Measurements from ENCODE around the gene IFT81. TPM values are rescaled to one million over a fixed set of nuclear protein-coding genes. Genes with fewer than 3 reads are reported as not detected.

IFT81 gene
- total RNA-seq, 1 experiment from 2014 or later = 10.5 TPM

- TF ChIP-seq CDX4 (CRISPR knock-in tag; IDR thresholded peaks at IDR 0.05; ENCODE audit: borderline replicate concordance) (no peak), CTCF (IDR thresholded peaks at IDR 0.05) (no peak), ZNF532 (CRISPR knock-in tag; IDR thresholded peaks at IDR 0.05; ENCODE audit: borderline replicate concordance) (no peak), IRF1 (CRISPR knock-in tag; IDR thresholded peaks at IDR 0.05) (no peak), ESRRA (CRISPR knock-in tag; IDR thresholded peaks at IDR 0.05; ENCODE audit: borderline replicate concordance) (no peak), TCF7 (CRISPR knock-in tag; IDR thresholded peaks at IDR 0.05; ENCODE audit: low read depth) (no peak)
These were observed 11.6 kb downstream of the IFT81 start (continued) for GRCh38 chr12:110135806-110136205.

- Mint-ChIP-seq H3K36me3 (peaks cover 12% of the 10 kb centered on the region), H3K9me3 (no peaks in the 10 kb centered on the region), H3K27me3 (ENCODE audit: low read depth) (no peaks in the 10 kb centered on the region), H3K4me3 (no peak overlapping the region), H3K4me1 (no peaks in the 10 kb centered on the region), H3K27ac (no peak overlapping the region)
- no peak for DNase-seq (ENCODE audit: low spot score)
- TF ChIP-seq GRHL2 (CRISPR knock-in tag; IDR thresholded peaks at IDR 0.05; ENCODE audit: insufficient replicate concordance, severe bottlenecking) = no peak
- CTCF ChIA-PET = interaction anchor here (0.7 kb wide), 2 partner anchors 89 to 498 kb away, joined by 3 read pairs; no protein-coding TSS in a partner anchor
- POLR2A ChIA-PET = no interaction called here
- ATAC-seq = no peak
These were observed 13.6 kb downstream of the IFT81 start for GRCh38 chr12:110137786-110138185.

GRCh38 chr12:110141389-110141788, 17.2 kb downstream of the IFT81 start:
- H3K9me3 Mint-ChIP-seq = no peaks in the 10 kb centered on the region
- ChIA-PET POLR2A (no interaction called here), CTCF (no interaction called here)
- ATAC-seq = no peak
- no peaks in the 10 kb centered on the region; the same call in 1 of the 2 replicates for H3K36me3 Mint-ChIP-seq
- H3K4me1 Mint-ChIP-seq = no peaks in the 10 kb centered on the region
- DNase-seq (ENCODE audit: low spot score) = no peak
- H3K4me3 Mint-ChIP-seq = no peak overlapping the region
- H3K27ac Mint-ChIP-seq = no peak overlapping the region
- no peak for TF ChIP-seq ZNF232 (CRISPR knock-in tag; IDR thresholded peaks at IDR 0.05)
- no peak for TF ChIP-seq IRF1 (CRISPR knock-in tag; IDR thresholded peaks at IDR 0.05)
- TF ChIP-seq ZBTB43 (CRISPR knock-in tag; IDR thresholded peaks at IDR 0.05) = no peak
- no peak for TF ChIP-seq ERG (CRISPR knock-in tag; IDR thresholded peaks at IDR 0.05)
- no peak for TF ChIP-seq ZNF396 (CRISPR knock-in tag; IDR thresholded peaks at IDR 0.05; ENCODE audit: borderline replicate concordance)
- no peak for TF ChIP-seq PRDM15 (CRISPR knock-in tag; IDR thresholded peaks at IDR 0.05)
- TF ChIP-seq ZNF532 (CRISPR knock-in tag; IDR thresholded peaks at IDR 0.05; ENCODE audit: borderline replicate concordance) = no peak
- no peaks in the 10 kb centered on the region for H3K27me3 Mint-ChIP-seq (ENCODE audit: low read depth)
